IMR-90 (cell line): ENCODE data around the gene TTLL11. TPM values are rescaled to one million over a fixed set of nuclear protein-coding genes. Genes with fewer than 3 reads are reported as not detected.

Source experiments
- ATAC-seq: fragments of 200-7000 bp; cut with Tn5 transposase; 2 replicates; pipeline ENCODE4 v1.9.1; 2020; ENCODE audit warnings: low read depth, mild to moderate bottlenecking, moderate library complexity
- BruUV-seq: library from RNA; stranded (reverse); fragments of 400-500 nt; replicated peaks from 2 replicates; lab custom pipeline; 2021; lab: Mats Ljungman, UMichigan
- CTCF ChIA-PET: fragments of 300-600 bp; formaldehyde crosslinking; extraction: SDS; loops from one replicate; lab custom pipeline; 2021; ENCODE audit warnings: antibody characterized with exemption; lab: Yijun Ruan, JAX
- POLR2A ChIA-PET: fragments of 300-600 bp; sonication (Branson Sonifier 250); formaldehyde crosslinking; loops from one replicate; lab custom pipeline; 2022; ENCODE audit warnings: antibody characterized with exemption; ENCODE audit not compliant: unreplicated experiment; lab: Charles Lee
- DNase-seq: peaks from one replicate; pipeline ENCODE4 v3.0.0; 2013
- H2AFZ ChIP-seq: replicated peaks from 2 replicates; pipeline ENCODE3; 2013; ENCODE audit warnings: low read length, mild to moderate bottlenecking; ENCODE audit not compliant: poor library complexity
- H2AK5ac ChIP-seq: 2 replicates; pipeline ENCODE4 v1.6.1; 2013; ENCODE audit warnings: low read depth, low read length, inconsistent platforms
- H2AK9ac ChIP-seq: replicated peaks from 2 replicates; pipeline ENCODE3; 2013; ENCODE audit warnings: mild to moderate bottlenecking, low read depth, low read length, moderate library complexity; ENCODE audit not compliant: poor library complexity
- H2BK120ac ChIP-seq: 2 replicates; pipeline ENCODE4 v1.6.1; 2013; ENCODE audit warnings: low read depth, low read length, inconsistent platforms
- H2BK15ac ChIP-seq: 3 replicates; pipeline ENCODE4 v1.6.1; 2013; ENCODE audit warnings: low read depth, low read length, inconsistent platforms
- H2BK20ac ChIP-seq: 2 replicates; pipeline ENCODE4 v1.6.1; 2013; ENCODE audit warnings: low read depth, mild to moderate bottlenecking, inconsistent platforms, low read length, moderate library complexity
- H2BK5ac ChIP-seq: 2 replicates; pipeline ENCODE4 v1.6.1; 2013; ENCODE audit warnings: mild to moderate bottlenecking, low read depth, low read length, inconsistent platforms; ENCODE audit not compliant: poor library complexity, severe bottlenecking
- H3K14ac ChIP-seq: replicated peaks from 2 replicates; pipeline ENCODE4 v1.6.1; 2013; ENCODE audit warnings: low read depth, low read length, inconsistent platforms
- H3K18ac ChIP-seq: 2 replicates; pipeline ENCODE4 v1.6.1; 2013; ENCODE audit warnings: low read depth, low read length, control low read depth
- H3K23ac ChIP-seq: 2 replicates; pipeline ENCODE4 v1.6.1; 2013; ENCODE audit warnings: low read depth, low read length, inconsistent platforms
- H3K27ac ChIP-seq: 2 replicates; pipeline ENCODE4 v1.5.1; 2013; ENCODE audit warnings: mild to moderate bottlenecking, control low read depth, low read length; ENCODE audit not compliant: insufficient read depth
- H3K27me3 ChIP-seq: 2 replicates; pipeline ENCODE4 v1.6.1; 2013; ENCODE audit warnings: low read length; ENCODE audit not compliant: control insufficient read depth, insufficient read depth
- H3K36me3 ChIP-seq: 2 replicates; pipeline ENCODE4 v1.6.1; 2013; ENCODE audit warnings: low read length, mixed read lengths; ENCODE audit not compliant: control insufficient read depth, insufficient read depth
- H3K4ac ChIP-seq: 2 replicates; pipeline ENCODE4 v1.6.1; 2013; ENCODE audit warnings: low read depth, low read length, inconsistent platforms
- H3K4me1 ChIP-seq: 2 replicates; pipeline ENCODE4 v1.6.1; 2013; ENCODE audit warnings: low read length, mixed read lengths; ENCODE audit not compliant: control insufficient read depth, insufficient read depth
- H3K4me2 ChIP-seq: 2 replicates; pipeline ENCODE4 v1.6.1; 2013; ENCODE audit warnings: low read depth, mild to moderate bottlenecking, control low read depth, low read length, moderate library complexity
- H3K4me3 ChIP-seq: 2 replicates; pipeline ENCODE4 v1.5.1; 2013; ENCODE audit warnings: low read depth, mild to moderate bottlenecking, control low read depth, low read length, moderate library complexity; ENCODE audit not compliant: insufficient read depth
- H3K56ac ChIP-seq: 2 replicates; pipeline ENCODE4 v1.6.1; 2013; ENCODE audit warnings: low read length, inconsistent platforms; ENCODE audit not compliant: insufficient read depth; ENCODE audit errors: extremely low read depth
- H3K79me1 ChIP-seq, 2 experiments: 2 replicates each; pipeline ENCODE4 v1.6.1; 2013; ENCODE audit warnings: low read length in 2 of 2, inconsistent platforms in 1 of 2, low read depth in 1 of 2
- H3K9ac ChIP-seq: 2 replicates; pipeline ENCODE4 v1.6.1; 2013; ENCODE audit warnings: low read depth, low read length, control low read depth
- H3K9me1 ChIP-seq: 2 replicates; pipeline ENCODE4 v1.6.1; 2013; ENCODE audit warnings: low read length, inconsistent platforms; ENCODE audit not compliant: insufficient read depth
- H3K9me3 ChIP-seq: 2 replicates; pipeline ENCODE4 v1.6.1; 2013; ENCODE audit warnings: low read length; ENCODE audit not compliant: control insufficient read depth, insufficient read depth
- H4K20me1 ChIP-seq: 2 replicates; pipeline ENCODE4 v1.6.1; 2013; ENCODE audit warnings: low read length, inconsistent platforms; ENCODE audit not compliant: insufficient read depth
- H4K5ac ChIP-seq: 2 replicates; pipeline ENCODE4 v1.6.1; 2013; ENCODE audit warnings: mild to moderate bottlenecking, low read depth, low read length, control low read depth
- H4K8ac ChIP-seq, 2 experiments: 2 replicates each; pipeline ENCODE4 v1.6.1; 2013; ENCODE audit warnings: low read depth in 2 of 2, low read length in 2 of 2, control low read depth in 1 of 2, inconsistent platforms in 1 of 2
- H4K91ac ChIP-seq: 2 replicates; pipeline ENCODE4 v1.6.1; 2013; ENCODE audit warnings: low read depth, low read length, inconsistent platforms; ENCODE audit not compliant: insufficient read depth
- BHLHE40 ChIP-seq: fragments of 150-350 bp; IDR thresholded peaks from 2 replicates; pipeline ENCODE4 v1.6.1; 2016; ENCODE audit warnings: mild to moderate bottlenecking, low read depth, low read length
- CEBPB ChIP-seq: IDR thresholded peaks from 2 replicates; pipeline ENCODE4 v1.6.1; 2012; ENCODE audit warnings: low read depth, low read length, improper control_type of control experiment
- CTCF ChIP-seq: conservative IDR thresholded peaks from 2 replicates; pipeline ENCODE4 v1.5.1; 2012; ENCODE audit warnings: mild to moderate bottlenecking, low read depth, low read length, improper control_type of control experiment
- FOS ChIP-seq: fragments of 150-350 bp; IDR thresholded peaks from 2 replicates; pipeline ENCODE4 v1.6.1; 2016; ENCODE audit warnings: low read depth, low read length
- MAFK ChIP-seq: IDR thresholded peaks from 2 replicates; pipeline ENCODE4 v1.6.1; 2012; ENCODE audit warnings: low read depth, low read length, improper control_type of control experiment
- MAZ ChIP-seq: IDR thresholded peaks from 2 replicates; pipeline ENCODE4 v1.6.1; 2012; ENCODE audit warnings: low read depth, mild to moderate bottlenecking, low read length, improper control_type of control experiment, moderate library complexity, borderline replicate concordance
- MXI1 ChIP-seq: IDR thresholded peaks from 2 replicates; pipeline ENCODE4 v1.6.1; 2012; ENCODE audit warnings: low read depth, mild to moderate bottlenecking, low read length, moderate library complexity, borderline replicate concordance
- NFE2L2 ChIP-seq: fragments of 150-350 bp; IDR thresholded peaks from 2 replicates; pipeline ENCODE4 v1.6.1; 2016; ENCODE audit warnings: low read depth, mild to moderate bottlenecking, low read length
- POLR2A ChIP-seq: IDR thresholded peaks from 2 replicates; pipeline ENCODE4 v1.6.1; 2012; ENCODE audit warnings: mild to moderate bottlenecking, low read depth, low read length
- RFX5 ChIP-seq: IDR thresholded peaks from 2 replicates; pipeline ENCODE4 v1.8.0; 2012; ENCODE audit warnings: low read depth, mild to moderate bottlenecking, low read length, moderate library complexity
- SMC3 ChIP-seq: fragments of 150-350 bp; IDR thresholded peaks from 2 replicates; pipeline ENCODE4 v1.6.1; 2016; ENCODE audit warnings: low read depth, mild to moderate bottlenecking, antibody characterized with exemption, low read length, moderate library complexity
- USF2 ChIP-seq: fragments of 150-350 bp; IDR thresholded peaks from 2 replicates; pipeline ENCODE4 v1.6.1; 2017; ENCODE audit warnings: mild to moderate bottlenecking, antibody characterized with exemption, low read length, low read depth
- WGBS, 2 experiments: methylation state at CpG; one replicate each; pipeline versions ENCODE4 v1.1.5 to v1.1.7; 2013; ENCODE audit warnings: missing lambda C conversion rate in 2 of 2; ENCODE audit not compliant: insufficient read length in 1 of 2; ENCODE audit errors: extremely low coverage in 2 of 2; 5-methylcytosine and 5-hydroxymethylcytosine counted together
- dilution Hi-C: fragments of 300-500 bp; cut with HindIII; formaldehyde crosslinking; loops from one replicate; pipeline ENCODE4 v1.14.3; 2018; ENCODE audit warnings: low sequenced_read_pairs; ENCODE audit not compliant: unreplicated experiment
- in situ Hi-C: fragments of 300-500 bp; cut with MboI; formaldehyde crosslinking; loops from 3 replicates; pipeline ENCODE4 v1.14.3; 2019; ENCODE audit warnings: low sequenced_read_pairs, inconsistent platforms, mixed read lengths
- intact Hi-C: fragments of 100-400 bp; cut with micrococcal nuclease; formaldehyde crosslinking; loops from 2 replicates; pipeline ENCODE4 v1.10.0; 2022
- polyA plus RNA-seq, 3 experiments: library from polyadenylated mRNA; depleted of rRNA; stranded (reverse); fragments of >200 nt; gene quantifications; 2 replicates each; pipeline ENCODE4 v1.2.3, GENCODE V29; 2012; ENCODE audit warnings: low replicate concordance in 1 of 3
- total RNA-seq: library from RNA; depleted of rRNA; stranded (reverse); fragments of >200 nt; gene quantifications from 2 replicates; pipeline ENCODE4 v1.2.3, GENCODE V29; 2012

The TTLL11 gene
- total and polyA plus RNA-seq, 2 of the 4 experiments (the other 2 are of a cell fraction) = 2.0 to 4.6 TPM

GRCh38 chr9:122096620-122097415 lies 3.7 kb upstream of the TTLL11 start:
- no peak overlapping the region for H2BK15ac ChIP-seq
- H3K4me3 ChIP-seq = no peak overlapping the region
- H4K5ac ChIP-seq = no peak overlapping the region
- no peak overlapping the region for H2BK120ac ChIP-seq
- no peak overlapping the region for H2AFZ ChIP-seq
- whole genome bisulfite sequencing, 2 experiments = 75% methylated on average over 3 of the region's 4 CpGs; no CpG with 5 or more reads in 1 of the 2 experiments
- dilution Hi-C loops = no loop called here
- no peak for DNase-seq
- no peak overlapping the region for H4K91ac ChIP-seq
- no peak overlapping the region for H3K18ac ChIP-seq
- no peak overlapping the region for H3K9ac ChIP-seq
- H3K4me1 ChIP-seq = peaks cover 4% of the 10 kb centered on the region
- in situ Hi-C loops = loop anchor here (10.0 kb wide), 2 partner anchors 258 to 358 kb away; no protein-coding TSS in a partner anchor
- no peak overlapping the region for H3K56ac ChIP-seq
- no peak overlapping the region for H2BK20ac ChIP-seq
- peaks cover 2% of the 10 kb centered on the region; the same call in 1 of the 2 replicates for H3K9me1 ChIP-seq
- no peak for ATAC-seq
- no peak for TF ChIP-seq MAFK
- no peak for TF ChIP-seq CTCF
- no peak for TF ChIP-seq SMC3
- no peak for TF ChIP-seq RFX5
- no peak for TF ChIP-seq FOS
- TF ChIP-seq POLR2A = no peak
- TF ChIP-seq MXI1 = no peak
- TF ChIP-seq MAZ = no peak
- no peak for TF ChIP-seq NFE2L2
- no peak for TF ChIP-seq BHLHE40
- TF ChIP-seq USF2 = no peak
- no peak for TF ChIP-seq CEBPB
- peaks cover 6 to 9% of the 10 kb centered on the region in 2 experiments for H3K79me1 ChIP-seq
- ChIA-PET POLR2A (no interaction called here), CTCF (interaction anchor here (2.4 kb wide), 1 partner anchor 26 kb away, joined by 8 read pairs; no protein-coding TSS in a partner anchor)
- H2BK5ac ChIP-seq = no peak overlapping the region
- no peak overlapping the region for H3K4me2 ChIP-seq
- BruUV-seq = no TSS peak
- H2AK5ac ChIP-seq = no peak overlapping the region
- no peaks in the 10 kb centered on the region for H3K36me3 ChIP-seq
- H3K27ac ChIP-seq = no peak overlapping the region
- no peak overlapping the region for H4K8ac ChIP-seq
- intact Hi-C loops = loop anchor here (5.0 to 10.0 kb wide), 5 partner anchors 95 to 718 kb away; no protein-coding TSS in a partner anchor
- no peak overlapping the region for H3K14ac ChIP-seq
- H4K20me1 ChIP-seq = peaks cover 8% of the 10 kb centered on the region; the same call in 1 of the 2 replicates
- peaks cover 3% of the 10 kb centered on the region for H3K27me3 ChIP-seq
- no peak overlapping the region for H2AK9ac ChIP-seq
- H3K9me3 ChIP-seq = no peaks in the 10 kb centered on the region
- no peak overlapping the region for H3K4ac ChIP-seq
- no peak overlapping the region for H3K23ac ChIP-seq
